A549 (cell line): ENCODE data around the gene PPP1R12B. TPM values are rescaled to one million over a fixed set of nuclear protein-coding genes. Genes with fewer than 3 reads are reported as not detected.
A peak's percentile ranks its signal among the peaks of the same experiment; 100 is the strongest.
"Not testable (repeated sequence)": the region's sequence is repeated elsewhere in the genome, so short reads cannot be mapped to it uniquely, and the experiment has no call there.

Experiments
- ATAC-seq, 2 experiments: fragments of 200-7000 bp in 1 of 2; fragments of >200 bp in 1 of 2; cut with Nextera tagmentation in 1 of 2; cut with Tn5 transposase in 1 of 2; 3 replicates each; pipeline versions ENCODE4 v1.8.0 to v1.9.1; 2018 to 2020; ENCODE audit warnings: mild to moderate bottlenecking in 1 of 2, moderate library complexity in 1 of 2
- CTCF ChIA-PET: fragments of 300-600 bp; sonication (Branson Sonifier 250); formaldehyde crosslinking; extraction: SDS; loops from one replicate; lab custom pipeline; 2021; ENCODE audit warnings: antibody characterized with exemption, inconsistent platforms; lab: Yijun Ruan, JAX
- POLR2A ChIA-PET: fragments of 350-600 bp; formaldehyde crosslinking; extraction: SDS; loops from one replicate; lab custom pipeline; 2021; ENCODE audit warnings: antibody characterized with exemption, inconsistent platforms; lab: Yijun Ruan, JAX
- DNase-seq, 2 experiments: peaks; one replicate each; pipeline versions ENCODE4 v3.0.0 to v3.0.0-alpha.2; 2011 to 2016; ENCODE audit warnings: low read depth in 1 of 2, low spot score in 1 of 2
- FAIRE-seq: peaks from 2 replicates; lab custom pipeline; 2011; peaks lifted over from hg19 to GRCh38; lab: Jason Lieb, UNC
- H3K27ac ChIP-seq, 2 experiments: fragments of >200 bp; sonication (Bioruptor Twin); formaldehyde crosslinking; 3 replicates each; pipeline ENCODE4 v1.5.1; 2016 to 2017
- H3K4me1 ChIP-seq: fragments of >200 bp; sonication (Bioruptor Twin); formaldehyde crosslinking; 3 replicates; pipeline ENCODE4 v1.6.1; 2016
- H3K4me2 ChIP-seq: fragments of >200 bp; sonication (Bioruptor Twin); formaldehyde crosslinking; 3 replicates; pipeline ENCODE4 v1.6.1; 2016
- H3K4me3 ChIP-seq: fragments of >200 bp; sonication (Bioruptor Twin); formaldehyde crosslinking; 3 replicates; pipeline ENCODE4 v1.5.1; 2016
- H3K9me3 ChIP-seq: fragments of >200 bp; sonication (Bioruptor Twin); formaldehyde crosslinking; 3 replicates; pipeline ENCODE4 v1.6.1; 2016
- CEBPB ChIP-seq, 2 experiments: fragments of >200 bp in 1 of 2; sonication (Bioruptor Twin) in 1 of 2; formaldehyde crosslinking in 1 of 2; IDR thresholded peaks; 2 replicates each; pipeline ENCODE4 v1.6.1; 2012 to 2016
- CHD4 ChIP-seq: fragments of 200-600 bp; sonication (generic); IDR thresholded peaks from 2 replicates; pipeline ENCODE4 v1.6.1; 2016; ENCODE audit warnings: antibody characterized with exemption, mild to moderate bottlenecking, borderline replicate concordance
- EP300 ChIP-seq, 2 experiments: fragments of >200 bp; sonication (Bioruptor Twin); formaldehyde crosslinking; IDR thresholded peaks; 2 replicates in 1 of 2; 3 replicates in 1 of 2; pipeline ENCODE4 v1.6.1; 2016 to 2017
- FOSL2 ChIP-seq, 2 experiments: fragments of 450-650 bp in 1 of 2; fragments of >200 bp in 1 of 2; sonication (Bioruptor Twin) in 1 of 2; formaldehyde crosslinking; IDR thresholded peaks; 2 replicates each; pipeline versions ENCODE4 v1.5.0 to v1.6.1; 2016 to 2020; ENCODE audit warnings: mild to moderate bottlenecking in 1 of 2, moderate library complexity in 1 of 2
- GATA3 ChIP-seq: IDR thresholded peaks from 2 replicates; pipeline ENCODE4 v1.6.1; 2012; ENCODE audit warnings: borderline replicate concordance
- HES2 ChIP-seq: fragments of >200 bp; sonication (Bioruptor Twin); formaldehyde crosslinking; IDR thresholded peaks from 2 replicates; pipeline ENCODE4 v1.6.1; 2016
- JUN ChIP-seq, 2 experiments: fragments of >200 bp; sonication (Bioruptor Twin); formaldehyde crosslinking; IDR thresholded peaks; 2 replicates in 1 of 2; 3 replicates in 1 of 2; pipeline ENCODE4 v1.6.1; 2016 to 2017
- JUNB ChIP-seq: fragments of >200 bp; sonication (Bioruptor Twin); formaldehyde crosslinking; IDR thresholded peaks from 2 replicates; pipeline ENCODE4 v1.6.1; 2016
- MAFK ChIP-seq: fragments of 450-650 bp; IDR thresholded peaks from 2 replicates; pipeline ENCODE4 v1.6.1; 2014; ENCODE audit not compliant: partially characterized antibody
- NFE2L2 ChIP-seq: fragments of 150-350 bp; conservative IDR thresholded peaks from 2 replicates; pipeline ENCODE4 v1.6.1; 2014; ENCODE audit warnings: low read length
- PBX3 ChIP-seq: IDR thresholded peaks from 2 replicates; pipeline ENCODE4 v1.6.1; 2012
- POLR2AphosphoS2 ChIP-seq: conservative IDR thresholded peaks from 2 replicates; pipeline ENCODE4 v1.6.1; 2012; ENCODE audit warnings: low read length, improper control_type of control experiment, inconsistent platforms
- REST ChIP-seq: fragments of 200-600 bp; sonication (generic); IDR thresholded peaks from 2 replicates; pipeline ENCODE4 v1.6.1; 2016; ENCODE audit warnings: antibody characterized with exemption, mild to moderate bottlenecking, moderate library complexity
- RFX5 ChIP-seq: fragments of 450-650 bp; IDR thresholded peaks from 2 replicates; pipeline ENCODE4 v1.7.1; 2014; ENCODE audit warnings: antibody characterized with exemption, mild to moderate bottlenecking, moderate library complexity
- RNF2 ChIP-seq: fragments of 200-600 bp; sonication (generic); IDR thresholded peaks from 2 replicates; pipeline ENCODE4 v1.6.1; 2016; ENCODE audit warnings: low read depth, mild to moderate bottlenecking, antibody characterized with exemption, moderate library complexity, borderline replicate concordance
- TP53 ChIP-seq: fragments of 250-450 bp; sonication (Bioruptor Pico); IDR thresholded peaks from 2 replicates; pipeline ENCODE4 v1.5.0; 2021; ENCODE audit warnings: mild to moderate bottlenecking, moderate library complexity
- ZFP36 ChIP-seq: fragments of 450-650 bp; IDR thresholded peaks from 2 replicates; pipeline ENCODE4 v1.6.1; 2014; ENCODE audit warnings: borderline replicate concordance; ENCODE audit not compliant: partially characterized antibody
- WGBS: methylation state at CpG from one replicate; pipeline ENCODE4 v1.1.6; 2017; ENCODE audit errors: missing lambda C conversion rate; 5-methylcytosine and 5-hydroxymethylcytosine counted together
- polyA plus RNA-seq, 4 experiments: library from polyadenylated mRNA; depleted of rRNA in 3 of 4; stranded (reverse); fragments of >200 nt; fragmentation: RNase III in 1 of 4; extraction: RNeasy Plus Mini Kit Qiagen cat#74134 plus additional on column Dnase treatment in 1 of 4; gene quantifications; 2 replicates in 3 of 4; 3 replicates in 1 of 4; pipeline ENCODE4 v1.2.3, GENCODE V29; 2011 to 2017

The PPP1R12B gene
- polyA plus RNA-seq, 2 of the 4 experiments (the other 2 are of a cell fraction): 3.3 to 12.1 TPM

DNA sequence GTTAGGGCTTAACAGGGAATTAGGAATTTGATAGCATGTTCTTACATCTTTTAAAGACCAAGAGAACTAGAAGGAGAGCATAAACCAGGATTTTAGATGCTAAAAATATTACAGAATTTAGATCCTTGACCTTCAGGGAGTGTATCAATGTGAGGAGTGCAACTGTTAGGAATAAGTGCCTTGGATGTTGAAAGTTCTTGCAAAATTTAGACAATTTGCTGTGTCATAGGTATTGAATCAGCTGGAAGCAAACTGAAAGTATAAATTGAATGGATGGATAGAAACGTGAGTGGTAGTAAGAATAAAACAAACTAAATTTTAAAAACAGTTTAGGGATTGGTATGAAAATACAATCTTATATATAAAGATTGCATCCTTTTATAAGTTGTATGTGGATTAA is 27.7 kb downstream of the PPP1R12B start:
- WGBS: 15% methylated on average over 1 of the region's 1 CpG
- TF ChIP-seq CEBPB (IDR thresholded peaks at IDR 0.05) (peak; percentile 50 to 54; a peak in 2 of 4 replicates), RNF2 (no peak), MAFK (peak; percentile 89), NFE2L2 (peak; percentile 70; the same call in 1 of the 2 replicates)
- CTCF ChIA-PET: no interaction called here
- DNase-seq (peak in 1 of 2 experiments; percentile 22), FAIRE-seq (no peak), ATAC-seq (no peak)
- Histone ChIP-seq H3K27ac (peak overlapping the region; percentile 62 to 75; a peak in 5 of 6 replicates), H3K4me1 (peaks cover 58% of the 10 kb centered on the region), H3K4me3 (no peak overlapping the region), H3K4me2 (peak overlapping the region; percentile 57), H3K9me3 (no peaks in the 10 kb centered on the region)
- POLR2A ChIA-PET: no interaction called here

DNA sequence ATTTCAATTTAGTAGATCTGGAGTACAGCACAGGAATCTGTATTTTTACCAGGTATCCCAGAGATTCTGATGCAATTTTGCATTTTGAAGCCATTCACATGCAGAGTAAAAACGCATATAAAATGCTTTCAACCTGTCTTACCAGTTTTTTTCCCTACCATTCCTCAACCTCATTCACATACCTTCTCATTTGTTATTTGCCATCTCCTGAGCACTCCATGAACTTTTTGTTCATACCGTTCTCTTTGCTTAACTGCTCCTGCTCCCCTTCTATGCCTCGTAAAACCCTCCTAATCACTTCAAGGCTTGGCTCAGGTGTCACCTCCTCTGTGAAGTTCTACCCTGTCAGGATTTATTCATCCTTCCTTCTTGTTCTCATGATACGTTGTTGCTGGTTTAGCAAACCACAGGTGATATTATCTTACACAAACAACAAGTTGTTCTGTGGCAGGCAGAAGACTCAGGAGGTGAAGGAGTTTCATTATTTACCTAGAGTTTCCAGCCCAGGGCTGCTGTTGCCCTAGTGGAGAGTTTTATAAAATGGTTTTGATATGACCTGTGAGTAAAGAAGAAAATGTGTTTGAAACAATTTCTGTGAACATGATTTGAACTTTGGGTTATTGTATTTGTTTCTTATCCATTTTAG is 31.5 kb downstream of the PPP1R12B start:
- peak overlapping the region; percentile 77 to 84 for H3K27ac ChIP-seq
- H3K4me2 ChIP-seq: peak overlapping the region; percentile 76
- H3K9me3 ChIP-seq, FAIRE-seq, POLR2A ChIA-PET: not testable (repeated sequence)
- H3K4me1 ChIP-seq: peaks cover 61% of the 10 kb centered on the region
- ATAC-seq (peak; percentile 89 to 95), DNase-seq (peak; percentile 35 to 68)
- WGBS: 3% methylated on average over 4 of the region's 4 CpGs
- CTCF ChIA-PET: interaction anchor here (1.0 to 1.6 kb wide), 2 partner anchors 12 to 37 kb away, joined by 3 to 4 read pairs; no protein-coding TSS in a partner anchor
- peak overlapping the region; percentile 31; the same call in 2 of the 3 replicates for H3K4me3 ChIP-seq

- DNase-seq (peak; percentile 38 to 85), FAIRE-seq (peak; percentile 99), ATAC-seq (peak; percentile 87 to 92)
- TF ChIP-seq CEBPB (IDR thresholded peaks at IDR 0.05) (peak in 1 of 2 experiments; percentile 42; a peak in 1 of 4 replicates), FOSL2 (IDR thresholded peaks at IDR 0.05) (peak; percentile 51; the same call in 1 of the 2 replicates), FOSL2 (CRISPR knock-in tag; IDR thresholded peaks at IDR 0.05) (peak; percentile 71), JUNB (peak; percentile 77), JUN (IDR thresholded peaks at IDR 0.05) (peak in 1 of 2 experiments; percentile 61; a peak in 2 of 5 replicates), EP300 (IDR thresholded peaks at IDR 0.05) (peak; percentile 39 to 41; a peak in 2 of 5 replicates), GATA3 (peak; percentile 79)
- Histone ChIP-seq H3K27ac (peak overlapping the region; percentile 77 to 84), H3K4me3 (peak overlapping the region; percentile 31; the same call in 1 of the 3 replicates), H3K4me2 (peak overlapping the region; percentile 76), H3K4me1 (peaks cover 57% of the 10 kb centered on the region)
- CTCF ChIA-PET: interaction anchor here (1.0 to 1.6 kb wide), 3 partner anchors 10 to 38 kb away, joined by 3 to 4 read pairs (median 3); no protein-coding TSS in a partner anchor
- H3K9me3 ChIP-seq, POLR2A ChIA-PET: not testable (repeated sequence)
- WGBS: 2% methylated on average over 2 of the region's 2 CpGs
These were observed 32.0 kb downstream of the PPP1R12B start for GRCh38 chr1:202380535-202380934.

DNA sequence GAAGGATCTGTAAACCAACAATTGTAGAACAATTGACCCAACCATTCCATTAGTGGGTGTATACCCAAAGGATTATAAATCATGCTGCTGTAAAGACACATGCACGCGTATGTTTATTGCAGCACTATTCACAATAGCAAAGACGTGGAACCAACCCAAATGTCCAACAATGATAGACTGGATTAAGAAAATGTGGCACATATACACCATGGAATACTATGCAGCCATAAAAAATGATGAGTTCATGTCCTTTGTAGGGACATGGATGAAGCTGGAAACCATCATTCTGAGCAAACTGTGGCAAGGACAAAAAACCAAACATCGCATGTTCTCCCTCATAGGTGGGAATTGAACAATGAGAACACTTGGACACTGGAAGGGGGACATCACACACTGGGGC is 33.4 kb downstream of the PPP1R12B start:
- DNase-seq, H3K4me3 ChIP-seq, H3K9me3 ChIP-seq, POLR2A ChIA-PET, H3K4me2 ChIP-seq, ATAC-seq, FAIRE-seq: not testable (repeated sequence)
- CTCF ChIA-PET: interaction anchor here (1.5 kb wide), 1 partner anchor 8 kb away, joined by 3 read pairs; no protein-coding TSS in a partner anchor
- WGBS: 92% methylated on average over 4 of the region's 4 CpGs
- H3K27ac ChIP-seq: peak overlapping the region; percentile 77 to 84
- H3K4me1 ChIP-seq: peaks cover 44% of the 10 kb centered on the region

DNA sequence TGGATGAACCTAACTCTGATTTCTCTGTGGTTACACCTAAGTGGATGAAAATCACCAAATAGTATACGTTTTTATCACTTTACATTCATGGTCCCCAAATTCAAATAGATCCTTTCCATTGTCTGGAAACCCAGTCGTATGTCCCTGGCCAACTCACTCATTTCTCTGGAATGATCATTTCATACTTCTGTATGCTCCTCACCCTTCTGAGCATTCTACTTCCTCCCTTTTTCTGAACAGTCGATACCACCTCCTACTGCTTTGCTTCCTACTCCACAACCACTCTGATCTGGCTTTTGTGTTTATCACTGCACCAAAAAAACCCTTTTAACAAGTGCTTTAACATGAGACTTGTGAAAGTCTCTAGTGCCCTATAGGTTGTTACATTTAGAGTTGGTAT is 47.3 kb downstream of the PPP1R12B start:
- CTCF ChIA-PET, DNase-seq, H3K9me3 ChIP-seq, POLR2A ChIA-PET, FAIRE-seq, H3K4me1 ChIP-seq, H3K4me3 ChIP-seq, H3K4me2 ChIP-seq: not testable (repeated sequence)
- 37% methylated on average over 3 of the region's 3 CpGs for WGBS
- ATAC-seq: peak in 1 of 2 experiments; percentile 48; a peak in 3 of 6 replicates
- peak overlapping the region in 1 of 2 experiments; percentile 21; a peak in 1 of 6 replicates for H3K27ac ChIP-seq

DNA sequence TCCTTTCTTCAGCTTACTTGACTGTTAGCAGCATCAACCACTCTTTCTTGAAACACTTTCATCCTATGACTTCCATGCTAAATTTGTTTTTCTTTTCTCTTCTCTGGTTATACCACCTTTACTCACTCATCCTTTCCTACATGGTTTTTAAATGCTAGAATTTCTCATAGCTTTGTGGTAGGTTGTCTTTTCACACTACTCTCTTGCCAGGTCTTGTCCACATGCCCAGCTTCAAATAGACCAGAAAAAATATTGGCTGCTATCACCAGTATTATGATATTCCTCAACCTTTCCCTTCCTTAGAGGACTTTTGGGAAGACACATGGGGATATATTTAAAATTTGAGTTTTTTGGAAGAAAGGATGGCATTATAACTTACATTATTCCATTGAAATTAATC is 48.8 kb downstream of the PPP1R12B start:
- Histone ChIP-seq H3K4me3 (no peak overlapping the region), H3K4me1 (0 out of 3 replicates have a peak, but pooled peaks cover 6% of the 10 kb centered on the region), H3K27ac (no peak overlapping the region), H3K9me3 (no peaks in the 10 kb centered on the region), H3K4me2 (no peak overlapping the region)
- no peak for FAIRE-seq
- DNase-seq: no peak
- POLR2A ChIA-PET: no interaction called here
- no peak for ATAC-seq
- CTCF ChIA-PET: no interaction called here
- TF ChIP-seq CHD4 (no peak), ZFP36 (no peak), PBX3 (no peak), TP53 (CRISPR knock-in tag) (no peak), RFX5 (no peak), HES2 (no peak), POLR2AphosphoS2 (no peak), REST (no peak)
